GM19193 (cell line): Measurements from ENCODE around the gene GNAI2.

Experiments
- POLR2A ChIP-seq: IDR thresholded peaks from 4 replicates; pipeline ENCODE4 v1.6.1; 2011; ENCODE audit not compliant: insufficient read depth, insufficient read length; ENCODE audit errors: extremely low read depth

Gene GNAI2

DNA sequence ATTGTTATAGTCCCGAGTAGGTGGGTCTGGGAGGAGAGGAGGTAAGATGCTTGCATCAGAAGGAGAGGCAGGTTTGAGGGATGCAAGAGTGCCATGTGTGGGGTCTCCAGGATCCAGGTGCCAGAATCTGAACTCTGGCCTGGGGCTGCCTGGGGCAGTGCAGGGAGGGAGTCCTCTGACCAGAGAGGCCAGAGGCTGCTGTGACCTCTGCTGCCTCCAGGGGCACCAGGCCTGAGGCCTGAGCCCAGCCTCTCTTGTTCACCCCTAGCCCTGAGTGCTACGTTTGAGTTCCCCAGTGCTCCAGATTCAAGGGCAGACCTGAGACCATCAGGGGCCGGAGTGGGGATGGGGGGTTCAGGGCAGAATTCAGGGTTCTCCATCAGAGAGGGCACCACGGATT is 23.5 kb upstream of the GNAI2 start:
- no peak for TF ChIP-seq POLR2A

DNA sequence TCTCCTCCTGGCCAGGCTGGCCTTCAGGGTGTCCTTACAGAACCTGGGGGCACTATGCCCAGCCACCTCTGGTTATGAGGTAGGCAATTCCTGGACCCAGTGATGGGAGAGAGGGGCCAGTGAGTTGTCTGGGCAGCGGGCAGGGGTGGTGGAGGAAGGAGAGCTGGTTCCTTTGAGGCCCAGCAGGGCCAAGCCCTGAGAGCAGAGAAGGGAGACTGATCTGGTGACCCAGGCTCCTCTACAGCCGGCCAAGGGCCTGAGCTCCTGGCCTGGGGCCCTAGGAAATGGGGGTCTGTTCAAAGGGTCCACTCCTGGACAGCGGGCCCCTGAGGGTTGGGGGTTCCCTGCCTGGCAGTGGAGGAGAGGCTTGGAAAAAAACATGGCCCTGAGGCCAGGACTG is 23.0 kb upstream of the GNAI2 start:
- no peak for TF ChIP-seq POLR2A

DNA sequence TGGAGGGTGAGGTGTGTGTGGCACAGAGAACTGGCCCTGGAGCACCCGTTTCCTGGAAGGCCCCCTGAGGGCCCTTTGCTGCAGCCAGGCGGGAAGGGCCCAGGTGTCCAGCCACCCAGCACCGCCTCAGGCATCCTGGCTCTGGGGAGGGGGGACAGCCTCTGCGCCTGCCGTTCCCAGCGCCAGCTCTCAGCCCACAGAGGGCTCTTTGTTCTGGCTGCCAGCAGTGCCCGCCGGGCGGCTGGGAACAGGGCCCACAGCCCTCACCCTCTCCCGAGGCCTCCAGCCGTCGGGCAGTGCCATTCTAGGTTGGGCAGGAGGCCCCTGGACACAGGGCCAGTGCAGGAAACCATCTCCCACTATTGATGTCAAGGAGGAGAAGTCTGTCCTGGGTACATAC is 22.6 kb upstream of the GNAI2 start:
- TF ChIP-seq POLR2A: no peak

DNA sequence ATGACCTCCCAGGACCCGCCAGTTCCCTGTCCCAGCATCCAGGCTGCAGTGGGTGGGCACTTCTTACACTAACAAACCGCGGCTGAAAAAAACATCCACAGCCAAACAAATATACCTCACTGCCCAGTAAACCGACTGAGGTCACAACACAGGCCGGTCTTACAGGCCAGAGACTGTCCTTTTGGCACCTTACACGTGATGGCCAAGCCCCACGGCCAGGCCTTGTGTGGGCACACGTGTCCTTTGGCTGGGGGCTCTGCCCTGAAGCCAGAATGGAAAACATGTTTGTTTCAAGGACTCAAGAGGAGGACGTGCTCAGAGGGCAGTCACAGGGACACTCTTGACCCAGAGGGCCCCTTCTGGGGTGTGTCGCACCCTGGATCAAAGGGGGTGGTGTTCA is 21.2 kb upstream of the GNAI2 start:
- no peak for TF ChIP-seq POLR2A

DNA sequence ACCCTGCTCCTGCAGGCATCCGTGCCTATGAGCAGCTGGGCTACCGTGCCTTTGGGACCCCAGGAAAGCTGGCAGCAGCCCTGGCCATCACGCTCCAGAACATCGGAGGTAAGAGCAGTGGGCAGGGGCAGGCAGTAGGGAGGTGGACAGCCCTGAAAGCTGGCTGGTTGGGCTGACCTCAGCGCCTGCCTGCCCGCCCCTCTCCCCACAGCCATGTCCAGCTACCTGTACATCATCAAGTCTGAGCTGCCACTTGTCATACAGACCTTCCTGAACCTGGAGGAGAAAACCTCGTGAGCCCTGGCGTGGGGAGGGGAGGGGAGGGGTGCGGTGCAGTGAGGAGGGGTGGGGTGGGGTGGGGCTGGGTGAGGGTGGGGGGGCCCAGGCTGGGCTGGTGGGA is 20.5 kb upstream of the GNAI2 start:
- no peak for TF ChIP-seq POLR2A

DNA sequence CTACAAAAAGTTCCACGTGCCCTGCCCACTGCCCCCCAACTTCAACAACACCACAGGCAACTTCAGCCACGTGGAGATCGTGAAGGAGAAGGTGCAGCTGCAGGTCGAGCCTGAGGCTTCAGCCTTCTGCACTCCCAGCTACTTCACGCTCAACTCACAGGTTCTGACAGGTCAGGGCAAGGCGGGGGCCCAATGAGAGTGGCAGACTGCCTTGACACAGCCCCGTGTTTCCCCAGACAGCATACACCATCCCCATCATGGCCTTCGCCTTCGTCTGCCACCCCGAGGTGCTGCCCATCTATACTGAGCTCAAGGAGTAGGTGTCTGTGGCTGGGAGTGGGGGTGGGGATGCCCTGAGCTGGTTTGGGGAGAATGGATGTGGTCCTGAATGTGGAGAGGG is 18.3 kb upstream of the GNAI2 start:
- no peak for TF ChIP-seq POLR2A

DNA sequence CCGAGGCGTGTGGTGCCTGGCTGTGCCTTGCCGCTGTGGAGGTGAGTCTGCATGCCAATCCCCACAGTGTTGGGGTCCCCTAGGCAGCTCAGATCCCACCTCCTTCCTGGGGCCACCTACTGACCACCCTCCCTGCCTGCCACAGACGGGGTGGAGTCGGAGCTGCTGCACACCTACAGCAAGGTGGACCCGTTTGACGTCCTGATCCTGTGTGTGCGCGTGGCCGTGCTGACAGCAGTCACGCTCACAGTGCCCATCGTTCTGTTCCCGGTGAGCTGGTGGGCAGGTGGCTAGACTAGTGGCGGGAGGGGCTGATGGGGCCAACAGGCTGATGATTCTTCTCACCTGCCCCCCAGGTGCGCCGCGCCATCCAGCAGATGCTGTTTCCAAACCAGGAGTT is 17.6 kb upstream of the GNAI2 start:
- no peak for TF ChIP-seq POLR2A

DNA sequence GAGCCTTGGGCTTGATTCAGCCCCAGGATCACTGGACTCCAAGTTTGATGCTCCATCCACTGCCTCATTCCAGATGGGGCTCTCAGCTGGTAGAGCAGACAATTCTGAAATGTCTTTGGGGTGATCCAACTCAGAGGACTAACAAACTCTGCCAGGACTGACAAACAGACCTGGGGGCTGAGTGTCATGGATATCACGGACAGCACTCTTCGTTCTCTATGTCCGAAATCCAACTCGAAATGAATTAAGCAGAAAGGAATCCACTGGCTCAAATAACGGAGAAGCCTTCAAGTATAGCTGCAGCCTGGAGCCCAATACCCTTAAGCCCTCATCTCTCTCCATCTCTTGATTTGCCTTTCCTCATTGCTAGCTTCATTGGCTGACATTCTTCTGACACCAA is 16.7 kb upstream of the GNAI2 start:
- TF ChIP-seq POLR2A: no peak

DNA sequence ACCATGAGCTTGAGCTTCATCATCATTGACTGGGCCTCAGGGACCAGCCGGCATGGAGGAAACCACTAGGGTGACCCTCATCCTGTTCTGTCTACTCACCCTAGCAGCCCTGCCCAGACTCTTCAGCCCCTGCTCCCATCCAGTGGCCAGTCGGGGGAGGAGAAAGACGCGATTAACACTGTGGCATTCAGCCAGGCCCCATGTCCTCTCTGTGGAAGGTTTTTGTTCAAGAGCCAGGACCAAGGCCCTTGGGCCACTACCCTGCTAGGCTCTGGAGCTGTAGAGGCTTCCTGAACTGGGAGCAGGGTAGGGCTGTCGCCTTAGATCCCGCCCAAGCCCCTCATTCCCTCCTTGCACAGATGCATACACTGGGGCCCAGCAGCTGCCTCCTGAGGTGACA is 15.9 kb upstream of the GNAI2 start:
- TF ChIP-seq POLR2A: no peak

DNA sequence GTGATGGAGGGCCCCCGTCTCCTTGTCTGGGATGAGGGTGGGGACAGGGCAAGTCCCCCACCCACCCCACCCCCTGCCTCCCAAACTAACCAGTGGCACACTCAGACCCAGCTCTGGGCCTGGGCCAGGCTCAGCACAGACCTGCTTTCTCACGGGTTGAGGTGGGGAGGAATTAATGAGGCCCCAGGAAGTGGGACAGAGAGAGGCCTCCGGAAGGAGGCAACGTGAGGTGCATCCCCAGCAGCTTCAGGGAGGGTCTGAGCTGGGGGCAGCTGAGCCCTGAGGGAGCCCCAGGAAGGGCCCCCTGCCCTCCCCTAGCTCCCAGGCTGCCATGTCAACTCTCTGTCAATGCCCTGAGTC is 15.0 kb upstream of the GNAI2 start:
- no peak for TF ChIP-seq POLR2A

DNA sequence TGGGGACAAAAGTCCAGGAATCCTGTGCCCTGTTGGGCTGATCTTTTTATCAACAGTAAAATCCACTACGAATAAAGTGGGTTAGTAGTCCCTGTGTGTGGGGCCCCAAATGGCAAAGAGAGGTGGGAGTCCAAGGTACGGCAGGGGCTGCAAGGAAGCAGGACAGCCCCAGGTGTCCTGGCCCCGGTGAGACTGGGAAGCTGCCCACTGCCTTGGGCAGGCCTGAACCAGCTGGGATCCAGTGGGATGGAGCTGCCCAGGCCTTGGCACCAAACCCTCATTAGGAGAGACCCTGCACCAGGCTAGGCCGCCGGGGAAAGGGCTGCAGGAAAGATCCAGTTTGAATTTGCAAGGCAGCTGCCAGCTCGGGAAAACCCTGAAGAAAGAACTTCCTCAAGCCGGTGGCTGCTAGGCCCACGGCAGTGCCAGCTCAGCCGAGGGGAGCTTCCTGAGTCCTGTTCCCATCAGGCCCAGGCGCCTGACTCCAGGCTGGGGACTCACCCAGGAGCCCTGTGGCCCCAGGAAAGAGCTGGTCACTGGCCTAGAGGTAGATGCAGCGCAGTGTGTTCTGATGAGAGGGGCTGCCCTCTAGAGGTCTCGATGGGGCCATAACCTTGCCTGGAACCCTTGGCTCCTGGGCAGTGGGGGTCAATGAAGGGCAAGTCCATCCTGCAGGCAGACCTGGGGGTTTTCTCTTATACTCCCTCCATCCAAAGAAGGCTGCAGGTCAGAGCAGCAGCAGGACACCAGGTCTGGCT is 14.4 kb upstream of the GNAI2 start:
- TF ChIP-seq POLR2A: no peak

DNA sequence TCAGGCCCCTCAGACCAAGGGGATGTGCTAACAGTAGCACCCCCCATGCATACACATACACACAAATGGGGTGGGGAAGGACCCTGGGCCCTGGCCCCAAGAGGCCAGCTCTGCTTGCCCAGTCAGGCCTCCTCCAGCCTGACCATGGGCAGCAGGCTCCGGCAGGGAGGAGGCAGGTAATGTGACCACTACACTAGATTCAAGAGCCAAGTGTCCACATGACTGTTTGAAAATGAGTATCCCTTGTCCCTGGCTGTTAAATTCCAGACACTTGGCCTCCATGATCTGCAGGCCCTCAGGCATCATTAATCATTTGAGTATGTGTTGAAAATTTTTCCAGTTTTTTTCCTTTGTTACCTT is 13.9 kb upstream of the GNAI2 start:
- TF ChIP-seq POLR2A: no peak

DNA sequence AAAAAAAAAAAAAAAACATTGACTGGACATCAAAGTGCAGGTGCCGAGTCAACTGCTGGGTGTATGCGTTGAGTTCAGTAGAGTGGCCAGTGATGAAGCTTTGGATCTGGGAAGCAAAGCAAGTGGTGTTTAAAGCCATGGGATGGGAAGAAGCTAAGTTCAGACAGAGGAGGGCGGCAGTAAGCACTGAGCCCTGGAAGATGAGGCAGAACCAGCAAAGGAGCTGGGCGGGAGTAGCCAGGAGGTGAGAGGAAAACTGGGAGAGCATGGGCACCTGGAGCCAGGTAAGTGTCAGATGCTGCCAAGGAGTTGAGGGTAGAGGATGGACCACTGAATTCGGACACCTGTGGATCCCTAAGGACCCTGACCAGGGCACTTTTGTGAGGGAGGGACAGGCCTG is 11.4 kb upstream of the GNAI2 start:
- no peak for TF ChIP-seq POLR2A

DNA sequence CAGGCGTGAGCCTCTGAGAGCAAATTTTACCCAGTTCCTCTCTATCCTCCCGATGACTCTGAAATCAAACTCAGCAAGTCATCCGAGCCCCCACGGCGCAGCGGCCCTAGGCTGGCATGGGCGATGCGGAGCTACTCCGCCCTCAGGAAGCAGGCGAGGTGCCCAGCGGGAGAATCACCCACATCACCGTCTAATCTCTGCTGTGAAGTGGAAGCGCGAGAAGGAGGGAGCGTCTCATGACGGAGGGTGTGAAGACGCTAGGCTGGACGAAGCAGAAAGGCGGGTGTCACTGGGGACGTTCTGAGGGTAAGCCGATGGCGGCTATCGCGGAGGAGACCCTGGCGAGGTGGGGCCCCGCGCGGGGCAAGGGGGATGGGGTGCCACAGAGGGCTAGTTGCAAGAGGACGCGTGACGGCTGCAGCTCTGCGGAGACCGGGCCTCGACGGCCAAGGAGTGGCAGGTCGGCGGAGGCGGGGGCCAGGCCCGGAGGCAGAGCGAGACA is 9.1 kb upstream of the GNAI2 start:
- TF ChIP-seq POLR2A: no peak

DNA sequence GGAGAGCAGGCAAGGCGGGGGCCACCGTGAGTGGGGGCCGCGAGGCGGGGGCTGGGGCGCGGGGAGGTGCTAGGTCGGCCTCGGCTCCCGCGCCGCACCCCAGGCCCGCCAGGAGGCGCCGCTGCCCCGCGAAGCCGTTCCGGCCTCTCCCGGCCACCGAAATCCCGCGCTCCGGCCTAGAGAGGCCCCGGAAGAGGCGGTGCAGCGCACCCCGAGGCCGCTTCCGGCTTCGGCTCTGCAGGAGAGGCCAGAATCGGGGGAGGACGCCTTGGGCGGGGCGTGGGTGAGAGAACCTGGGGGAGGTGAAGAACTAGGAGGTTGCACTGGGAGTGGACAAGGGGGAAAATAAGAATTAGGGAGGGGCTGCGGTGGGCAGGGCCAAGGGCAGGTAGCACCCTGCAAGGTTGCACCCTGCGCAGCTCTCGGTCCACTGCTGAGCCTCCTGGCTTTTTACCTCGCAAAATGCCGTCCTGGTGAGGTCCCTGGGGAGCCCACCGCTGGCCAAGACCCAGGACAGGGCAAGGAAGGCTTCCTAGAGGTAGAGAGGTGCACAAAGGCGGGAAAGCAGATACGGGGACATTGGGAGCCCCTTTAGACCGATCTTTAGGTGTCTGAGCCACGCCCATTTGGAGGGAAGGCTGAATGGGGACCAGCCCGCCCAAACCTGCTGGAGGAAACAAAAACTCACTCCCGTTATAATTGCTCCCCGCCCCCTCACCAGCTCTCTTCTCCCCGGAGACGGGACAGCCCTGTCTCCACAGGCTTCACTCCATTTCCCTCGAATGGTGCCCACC is 8.4 kb upstream of the GNAI2 start:
- peak; percentile 62 for TF ChIP-seq POLR2A

DNA sequence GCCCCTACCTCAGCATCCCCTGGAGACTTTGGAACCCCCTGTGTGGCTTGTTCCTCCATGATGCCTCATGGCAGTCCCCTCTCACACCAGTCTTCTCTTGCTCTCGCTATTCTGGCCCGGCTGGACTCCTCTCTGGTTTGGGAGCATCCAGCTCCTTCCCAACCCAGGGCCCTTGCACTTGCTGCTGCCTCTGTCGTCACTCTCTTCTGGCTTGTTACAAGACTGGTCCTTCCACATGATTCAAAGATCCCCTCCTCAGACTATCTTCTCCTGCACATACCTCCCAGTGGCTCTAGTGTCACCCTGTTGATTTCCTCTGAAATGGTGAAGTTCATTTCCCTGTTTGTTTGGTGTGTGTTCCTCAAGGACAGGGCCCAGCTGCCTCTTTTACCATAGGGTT is 6.5 kb upstream of the GNAI2 start:
- TF ChIP-seq POLR2A: no peak
